SH-SY5Y (cell line): Measurements from ENCODE around the gene NECTIN1.

Experiments used
- GATA2 ChIP-seq: IDR thresholded peaks from 2 replicates; pipeline ENCODE4 v1.6.1; 2011; ENCODE audit warnings: mild to moderate bottlenecking, low read depth, low read length
- GATA3 ChIP-seq: IDR thresholded peaks from 2 replicates; pipeline ENCODE4 v1.6.1; 2011; ENCODE audit warnings: low read depth, mild to moderate bottlenecking, low read length, moderate library complexity

DNA sequence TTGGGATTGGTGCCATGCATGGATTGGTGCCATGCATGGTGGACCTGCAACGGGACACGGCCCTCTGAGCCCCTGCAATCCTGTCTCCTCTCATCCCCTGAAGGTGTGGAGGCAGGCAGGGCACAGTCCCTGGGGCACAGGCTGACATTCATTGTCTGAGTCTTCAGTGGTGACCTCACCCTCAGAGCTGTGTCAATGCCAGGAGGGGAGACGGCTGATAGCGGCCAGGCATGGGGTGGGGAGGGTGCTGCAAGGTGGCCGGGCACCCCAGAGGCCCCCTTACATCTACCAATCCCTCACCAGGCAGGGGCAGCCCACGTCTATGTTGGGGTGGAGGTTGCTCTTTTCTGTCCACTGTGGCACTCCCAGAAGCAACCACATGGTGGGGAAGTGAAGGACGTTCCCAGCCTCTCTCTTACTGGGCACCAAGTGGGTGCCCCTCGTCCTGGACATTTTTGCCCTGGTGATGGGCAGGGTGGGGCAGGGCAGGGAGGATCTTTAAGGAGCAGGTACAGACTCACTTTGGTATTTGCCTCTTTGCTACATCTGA, 47.6 kb downstream of the NECTIN1 start:
- TF ChIP-seq GATA2, result no peak
- TF ChIP-seq GATA3, result no peak
